HL-60 (cell line): ENCODE measurements around the gene GAPDHS.

ENCODE experiments used
- DNase-seq, 2 experiments: peaks; one replicate each; pipeline ENCODE4 v3.0.0-alpha.2; 2010 to 2020; ENCODE audit warnings: low read depth in 1 of 2, low spot score in 1 of 2
- H3K27ac ChIP-seq: fragments of 250-450 bp; sonication (Bioruptor Pico); replicated peaks from 2 replicates; pipeline ENCODE4 v1.5.1; 2020; ENCODE audit warnings: mild to moderate bottlenecking, moderate library complexity
- H3K27me3 ChIP-seq: fragments of 250-450 bp; sonication (Bioruptor Pico); 2 replicates; pipeline ENCODE4 v1.5.1; 2021; ENCODE audit warnings: mild to moderate bottlenecking, moderate library complexity; ENCODE audit not compliant: insufficient read depth, poor library complexity, severe bottlenecking
- H3K4me3 ChIP-seq: replicated peaks from 2 replicates; pipeline ENCODE4 v1.5.1; 2011; ENCODE audit warnings: mild to moderate bottlenecking, control low read depth, low read length; ENCODE audit not compliant: insufficient read depth
- CTCF ChIP-seq: IDR thresholded peaks from one replicate; pipeline ENCODE4 v1.5.1; 2011; ENCODE audit warnings: low read length, control low read depth, inconsistent platforms; ENCODE audit not compliant: insufficient read depth
- GABPA ChIP-seq: IDR thresholded peaks from 2 replicates; pipeline ENCODE4 v1.6.1; 2012; ENCODE audit warnings: low read depth
- POLR2AphosphoS5 ChIP-seq: IDR thresholded peaks from 2 replicates; pipeline ENCODE4 v1.6.1; 2012; ENCODE audit warnings: low read depth
- SPI1 ChIP-seq: IDR thresholded peaks from 2 replicates; pipeline ENCODE4 v1.6.1; 2012; ENCODE audit warnings: low read depth, mild to moderate bottlenecking, borderline replicate concordance
- long read RNA-seq: library from polyadenylated mRNA; unstranded; transcript quantifications from one replicate; pipeline ENCODE4 v2.0.0, GENCODE V29; 2020
- TF ChIP-seq, protein P1 (sequence below): IDR thresholded peaks from 2 replicates; pipeline ENCODE4 v1.6.1; 2012; ENCODE audit warnings: low read depth; ENCODE audit not compliant: insufficient replicate concordance

GAPDHS gene
- long read RNA-seq, result 0 reads

- Histone ChIP-seq H3K4me3 (no peak within 1 kb of the TSS), H3K27ac (no peak within 1 kb of the TSS), H3K27me3 (peaks cover 19% of the 10 kb centered on the region)
- no peak for DNase-seq
- TF ChIP-seq GABPA (no peak), SPI1 (no peak), CTCF (no peak), POLR2AphosphoS5 (no peak)
- TF ChIP-seq, protein P1, sequence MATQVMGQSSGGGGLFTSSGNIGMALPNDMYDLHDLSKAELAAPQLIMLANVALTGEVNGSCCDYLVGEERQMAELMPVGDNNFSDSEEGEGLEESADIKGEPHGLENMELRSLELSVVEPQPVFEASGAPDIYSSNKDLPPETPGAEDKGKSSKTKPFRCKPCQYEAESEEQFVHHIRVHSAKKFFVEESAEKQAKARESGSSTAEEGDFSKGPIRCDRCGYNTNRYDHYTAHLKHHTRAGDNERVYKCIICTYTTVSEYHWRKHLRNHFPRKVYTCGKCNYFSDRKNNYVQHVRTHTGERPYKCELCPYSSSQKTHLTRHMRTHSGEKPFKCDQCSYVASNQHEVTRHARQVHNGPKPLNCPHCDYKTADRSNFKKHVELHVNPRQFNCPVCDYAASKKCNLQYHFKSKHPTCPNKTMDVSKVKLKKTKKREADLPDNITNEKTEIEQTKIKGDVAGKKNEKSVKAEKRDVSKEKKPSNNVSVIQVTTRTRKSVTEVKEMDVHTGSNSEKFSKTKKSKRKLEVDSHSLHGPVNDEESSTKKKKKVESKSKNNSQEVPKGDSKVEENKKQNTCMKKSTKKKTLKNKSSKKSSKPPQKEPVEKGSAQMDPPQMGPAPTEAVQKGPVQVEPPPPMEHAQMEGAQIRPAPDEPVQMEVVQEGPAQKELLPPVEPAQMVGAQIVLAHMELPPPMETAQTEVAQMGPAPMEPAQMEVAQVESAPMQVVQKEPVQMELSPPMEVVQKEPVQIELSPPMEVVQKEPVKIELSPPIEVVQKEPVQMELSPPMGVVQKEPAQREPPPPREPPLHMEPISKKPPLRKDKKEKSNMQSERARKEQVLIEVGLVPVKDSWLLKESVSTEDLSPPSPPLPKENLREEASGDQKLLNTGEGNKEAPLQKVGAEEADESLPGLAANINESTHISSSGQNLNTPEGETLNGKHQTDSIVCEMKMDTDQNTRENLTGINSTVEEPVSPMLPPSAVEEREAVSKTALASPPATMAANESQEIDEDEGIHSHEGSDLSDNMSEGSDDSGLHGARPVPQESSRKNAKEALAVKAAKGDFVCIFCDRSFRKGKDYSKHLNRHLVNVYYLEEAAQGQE, result no peak
Observed at GRCh38 chr19:35533201-35533821, at the start of gene GAPDHS. Gene GAPDHS, plus strand, starts transcription at chr19:35533456. Its CDS starts 72 bp downstream, at chr19:35533528.

- Histone ChIP-seq H3K27me3 (peaks cover 6% of the 10 kb centered on the region), H3K27ac (no peak overlapping the region), H3K4me3 (no peak overlapping the region)
- DNase-seq, result no peak
- no peak for TF ChIP-seq GABPA
- TF ChIP-seq SPI1, result no peak
- TF ChIP-seq, protein P1, result no peak
Observed at GRCh38 chr19:35484252-35485036, 48.8 kb upstream of the GAPDHS start.

DNA sequence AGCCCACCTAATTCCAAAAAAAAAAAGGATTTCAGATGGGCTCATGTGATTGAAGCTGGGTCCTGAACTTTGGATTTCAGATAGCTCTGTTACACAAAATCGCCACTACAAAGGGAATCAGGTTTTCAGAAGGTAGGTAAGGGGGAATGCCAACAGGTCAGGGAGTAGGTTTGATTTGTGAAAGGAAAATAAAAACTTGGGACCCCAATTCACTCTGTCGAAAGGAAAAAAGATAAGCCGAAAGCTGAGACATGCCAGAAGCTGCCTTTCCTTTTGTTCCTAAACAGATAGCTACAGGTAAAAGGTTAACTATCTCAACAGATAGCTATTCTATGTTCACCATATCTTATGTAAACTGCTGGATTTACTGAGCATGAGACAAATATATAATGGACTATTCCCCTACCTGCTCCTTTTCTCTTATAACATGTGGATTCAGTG is 47.0 kb upstream of the GAPDHS start:
- no peak for TF ChIP-seq POLR2AphosphoS5
- no peak for TF ChIP-seq CTCF
- TF ChIP-seq, protein P1, result no peak
- no peak for TF ChIP-seq SPI1
- no peak for TF ChIP-seq GABPA
- DNase-seq, result no peak
- H3K27me3 ChIP-seq, result peaks cover 6% of the 10 kb centered on the region
- no peak overlapping the region for H3K4me3 ChIP-seq
- no peak overlapping the region for H3K27ac ChIP-seq
